Naive thymus-derived CD4-positive, alpha-beta T cell (primary cell): ENCODE measurements around the gene EXOC2. TPM values are rescaled to one million over a fixed set of nuclear protein-coding genes. Genes with fewer than 3 reads are reported as not detected.
A peak's percentile ranks its signal among the peaks of the same experiment; 100 is the strongest.

Experiments used
- ATAC-seq: fragments of 150-1000 bp; cut with Tn5 transposase; 2 replicates; pipeline ENCODE4 v1.10.0; 2021; ENCODE audit warnings: mild to moderate bottlenecking, moderate library complexity
- CTCF ChIA-PET: fragments of 350-600 bp; sonication (Branson Sonifier 250); formaldehyde crosslinking; loops from one replicate; lab custom pipeline; 2021; ENCODE audit warnings: antibody characterized with exemption; lab: Charles Lee
- POLR2A ChIA-PET: fragments of 350-600 bp; sonication (Branson Sonifier 250); formaldehyde crosslinking; loops from one replicate; lab custom pipeline; 2021; ENCODE audit warnings: antibody characterized with exemption, inconsistent platforms; lab: Charles Lee
- DNase-seq, 9 donors: peaks; one replicate each; pipeline versions ENCODE4 v3.0.0 to v3.0.0-alpha.2; 2020 to 2022; ENCODE audit warnings: mixed read lengths in 1 of 9
- H3K27ac ChIP-seq: one replicate; pipeline ENCODE4 v1.7.0; 2013; ENCODE audit warnings: mild to moderate bottlenecking, low read depth, low read length, moderate library complexity
- H3K27me3 ChIP-seq, 2 donors: one replicate each; pipeline ENCODE4 v1.7.0; 2013; ENCODE audit warnings: low read length in 2 of 2, mild to moderate bottlenecking in 2 of 2, moderate library complexity in 2 of 2; ENCODE audit not compliant: control insufficient read depth in 2 of 2, insufficient read depth in 2 of 2
- H3K36me3 ChIP-seq, 3 experiments: 1 replicate in 2 of 3; 2 replicates in 1 of 3; pipeline ENCODE4 v1.7.0; 2013; ENCODE audit warnings: low read length in 3 of 3, mild to moderate bottlenecking in 3 of 3, moderate library complexity in 1 of 3; ENCODE audit not compliant: insufficient read depth in 3 of 3, control insufficient read depth in 2 of 3
- H3K4me1 ChIP-seq, 2 donors: one replicate each; pipeline ENCODE4 v1.7.0; 2013; ENCODE audit warnings: low read length in 2 of 2, mild to moderate bottlenecking in 2 of 2, moderate library complexity in 1 of 2; ENCODE audit not compliant: control insufficient read depth in 2 of 2, insufficient read depth in 2 of 2
- H3K4me3 ChIP-seq: 2 replicates; pipeline ENCODE4 v1.7.0; 2013; ENCODE audit warnings: mild to moderate bottlenecking, low read length
- H3K9me3 ChIP-seq, 3 experiments: 1 replicate in 2 of 3; 2 replicates in 1 of 3; pipeline ENCODE4 v1.7.0; 2013; ENCODE audit warnings: low read length in 3 of 3; ENCODE audit not compliant: control insufficient read depth in 2 of 3
- H3K27ac Mint-ChIP-seq, 9 donors: one replicate each; pipeline ENCODE4 v1.8.0; 2020 to 2022; ENCODE audit warnings: mixed read lengths in 9 of 9, mild to moderate bottlenecking in 8 of 9, moderate library complexity in 5 of 9, inconsistent platforms in 2 of 9
- H3K27me3 Mint-ChIP-seq, 5 donors: one replicate each; pipeline ENCODE4 v1.8.0; 2021 to 2022; ENCODE audit warnings: mixed read lengths in 5 of 5, mild to moderate bottlenecking in 1 of 5
- H3K36me3 Mint-ChIP-seq, 5 donors: one replicate each; pipeline ENCODE4 v1.8.0; 2020 to 2022; ENCODE audit warnings: mixed read lengths in 5 of 5, mild to moderate bottlenecking in 3 of 5, inconsistent platforms in 1 of 5
- H3K4me1 Mint-ChIP-seq, 7 donors: one replicate each; pipeline ENCODE4 v1.8.0; 2020 to 2022; ENCODE audit warnings: mixed read lengths in 7 of 7, mild to moderate bottlenecking in 3 of 7, inconsistent platforms in 1 of 7
- H3K4me3 Mint-ChIP-seq, 10 donors: one replicate each; pipeline ENCODE4 v1.8.0; 2020 to 2022; ENCODE audit warnings: mild to moderate bottlenecking in 10 of 10, mixed read lengths in 10 of 10, moderate library complexity in 6 of 10, inconsistent platforms in 2 of 10
- H3K9me3 Mint-ChIP-seq, 11 donors: one replicate each; pipeline ENCODE4 v1.8.0; 2020 to 2022; ENCODE audit warnings: mixed read lengths in 11 of 11, mild to moderate bottlenecking in 4 of 11, inconsistent platforms in 1 of 11, moderate library complexity in 1 of 11
- intact Hi-C, 2 donors: fragments of 100-400 bp; cut with micrococcal nuclease; formaldehyde crosslinking; loops; one replicate each; pipeline ENCODE4 v1.15.1; 2023
- polyA plus RNA-seq, 2 donors: library from polyadenylated mRNA; unstranded; fragments of 300-500 nt; fragmentation: Illumina TruSeq; gene quantifications; one replicate each; pipeline ENCODE4 v1.2.3, GENCODE V29; 2021
- total RNA-seq, 6 experiments: library from RNA in 5 of 6; stranded (reverse) in 5 of 6; gene quantifications; 1 replicate in 5 of 6; 2 replicates in 1 of 6; pipeline ENCODE4 v1.2.3 and lab custom pipeline; 2021 to 2026

EXOC2 gene
- total and polyA plus RNA-seq, 7 experiments from 2014 or later: 26.7 to 45.4 (median 38.8) TPM

GRCh38 chr6:686497-686896, 6.4 kb downstream of the EXOC2 start:
- ATAC-seq (no peak), DNase-seq (no peak)
- CTCF ChIA-PET: no interaction called here
- Histone ChIP-seq H3K27ac (no peak overlapping the region), H3K9me3 (no peaks in the 10 kb centered on the region), H3K36me3 (peaks cover 0 to 10% (median 0%) of the 10 kb centered on the region in 3 experiments), H3K4me3 (no peak overlapping the region), H3K27me3 (no peaks in the 10 kb centered on the region), H3K4me1 (peaks cover 29 to 35% of the 10 kb centered on the region in 2 donors)
- Mint-ChIP-seq H3K36me3 (peaks cover 8 to 29% (median 12%) of the 10 kb centered on the region in 5 donors), H3K9me3 (no peaks in the 10 kb centered on the region), H3K27ac (no peak overlapping the region), H3K4me1 (peaks cover 38 to 63% (median 46%) of the 10 kb centered on the region in 7 donors), H3K4me3 (no peak overlapping the region), H3K27me3 (no peaks in the 10 kb centered on the region)
- intact Hi-C loops: loop anchor here in 1 of 2 donors (10.0 kb wide), 1 partner anchor 72 kb away; no protein-coding TSS in a partner anchor
- POLR2A ChIA-PET: no interaction called here

- Histone ChIP-seq H3K36me3 (peaks cover 0 to 10% (median 0%) of the 10 kb centered on the region in 3 experiments), H3K4me3 (no peak overlapping the region), H3K9me3 (no peaks in the 10 kb centered on the region), H3K4me1 (peaks cover 20 to 27% of the 10 kb centered on the region in 2 donors), H3K27ac (no peak overlapping the region), H3K27me3 (no peaks in the 10 kb centered on the region)
- ATAC-seq (no peak), DNase-seq (no peak)
- Mint-ChIP-seq H3K27ac (peak overlapping the region in 7 of 9 donors; percentile 10 to 87 (median 37)), H3K27me3 (no peaks in the 10 kb centered on the region), H3K4me1 (peaks cover 41 to 61% (median 46%) of the 10 kb centered on the region in 7 donors), H3K36me3 (peaks cover 8 to 35% (median 12%) of the 10 kb centered on the region in 5 donors), H3K9me3 (no peaks in the 10 kb centered on the region), H3K4me3 (peak overlapping the region; percentile 22 to 82 (median 58))
- ChIA-PET CTCF (interaction anchor here (1.6 kb wide), 1 partner anchor 10 kb away, joined by 3 read pairs; no protein-coding TSS in a partner anchor), POLR2A (interaction anchor here (1.1 kb wide), 1 partner anchor 11 kb away, joined by 3 read pairs; no protein-coding TSS in a partner anchor)
- intact Hi-C loops: loop anchor here in 1 of 2 donors (1.0 to 10.0 kb wide), 2 partner anchors 7 to 70 kb away; no protein-coding TSS in a partner anchor
These were observed 7.9 kb downstream of the EXOC2 start for GRCh38 chr6:684831-685636.

- H3K4me1 ChIP-seq: peaks cover 20 to 27% of the 10 kb centered on the region in 2 donors
- H3K9me3 ChIP-seq: no peaks in the 10 kb centered on the region
- H3K9me3 Mint-ChIP-seq: no peaks in the 10 kb centered on the region
- no peak for DNase-seq
- peaks cover 42 to 59% (median 50%) of the 10 kb centered on the region in 7 donors for H3K4me1 Mint-ChIP-seq
- H3K27ac Mint-ChIP-seq: peak overlapping the region in 2 of 9 donors; percentile 79 to 80
- ChIA-PET POLR2A (interaction anchor here (1.1 to 1.3 kb wide), 2 partner anchors 9 to 12 kb away, joined by 3 to 5 read pairs; partner anchors contain the start of gene EXOC2), CTCF (interaction anchor here (1.6 kb wide), 1 partner anchor 9 kb away, joined by 3 read pairs; no protein-coding TSS in a partner anchor)
- no peak overlapping the region for H3K4me3 ChIP-seq
- H3K4me3 Mint-ChIP-seq: peak overlapping the region; percentile 14 to 82 (median 62)
- H3K27me3 Mint-ChIP-seq: no peaks in the 10 kb centered on the region
- no peaks in the 10 kb centered on the region for H3K27me3 ChIP-seq
- no peak overlapping the region for H3K27ac ChIP-seq
- H3K36me3 ChIP-seq: peaks cover 0 to 10% (median 0%) of the 10 kb centered on the region in 3 experiments
- peaks cover 6 to 30% (median 10%) of the 10 kb centered on the region in 5 donors for H3K36me3 Mint-ChIP-seq
- ATAC-seq: no peak
- intact Hi-C loops: loop anchor here in 1 of 2 donors (1.0 to 10.0 kb wide), 2 partner anchors 8 to 69 kb away; no protein-coding TSS in a partner anchor
These were observed 9.0 kb downstream of the EXOC2 start for GRCh38 chr6:683742-684440.

GRCh38 chr6:680666-681340, 12.1 kb downstream of the EXOC2 start:
- Mint-ChIP-seq H3K4me3 (peak overlapping the region in 2 of 10 donors; percentile 3 to 11), H3K4me1 (peaks cover 48 to 67% (median 56%) of the 10 kb centered on the region in 7 donors), H3K27ac (no peak overlapping the region), H3K36me3 (peaks cover 8 to 39% (median 18%) of the 10 kb centered on the region in 5 donors), H3K9me3 (no peaks in the 10 kb centered on the region), H3K27me3 (no peaks in the 10 kb centered on the region)
- intact Hi-C loops: loop anchor here in 1 of 2 donors (10.0 kb wide), 1 partner anchor 66 kb away; no protein-coding TSS in a partner anchor
- Histone ChIP-seq H3K27ac (no peak overlapping the region), H3K27me3 (no peaks in the 10 kb centered on the region), H3K4me3 (no peak overlapping the region), H3K36me3 (no peaks in the 10 kb centered on the region), H3K9me3 (no peaks in the 10 kb centered on the region), H3K4me1 (peaks cover 20 to 27% of the 10 kb centered on the region in 2 donors)
- no peak for ATAC-seq
- ChIA-PET POLR2A (no interaction called here), CTCF (no interaction called here)
- DNase-seq: no peak

- Histone ChIP-seq H3K27ac (no peak overlapping the region), H3K4me3 (no peak overlapping the region), H3K27me3 (no peaks in the 10 kb centered on the region), H3K4me1 (peaks cover 15 to 21% of the 10 kb centered on the region in 2 donors), H3K9me3 (no peaks in the 10 kb centered on the region), H3K36me3 (no peaks in the 10 kb centered on the region)
- H3K27ac Mint-ChIP-seq: no peak overlapping the region
- no peaks in the 10 kb centered on the region for H3K27me3 Mint-ChIP-seq
- intact Hi-C loops: loop anchor here in 1 of 2 donors (10.0 kb wide), 1 partner anchor 65 kb away; no protein-coding TSS in a partner anchor
- POLR2A ChIA-PET: no interaction called here
- H3K36me3 Mint-ChIP-seq: peaks cover 5 to 35% (median 15%) of the 10 kb centered on the region in 5 donors
- H3K4me1 Mint-ChIP-seq: peaks cover 44 to 62% (median 52%) of the 10 kb centered on the region in 7 donors
- CTCF ChIA-PET: no interaction called here
- H3K4me3 Mint-ChIP-seq: peak overlapping the region in 1 of 10 donors; percentile 3
- ATAC-seq (no peak), DNase-seq (no peak)
- H3K9me3 Mint-ChIP-seq: no peaks in the 10 kb centered on the region
These were observed 12.7 kb downstream of the EXOC2 start for GRCh38 chr6:680251-680650.

- Mint-ChIP-seq H3K4me1 (peaks cover 46 to 68% (median 54%) of the 10 kb centered on the region in 7 donors), H3K27ac (no peak overlapping the region), H3K36me3 (peaks cover 5 to 32% (median 16%) of the 10 kb centered on the region in 5 donors), H3K27me3 (no peaks in the 10 kb centered on the region), H3K4me3 (no peak overlapping the region), H3K9me3 (no peaks in the 10 kb centered on the region)
- DNase-seq (no peak), ATAC-seq (no peak)
- ChIA-PET CTCF (no interaction called here), POLR2A (no interaction called here)
- H3K9me3 ChIP-seq: no peaks in the 10 kb centered on the region
- H3K4me1 ChIP-seq: peaks cover 5 to 15% of the 10 kb centered on the region in 2 donors
- H3K27ac ChIP-seq: no peak overlapping the region
- intact Hi-C loops: no loop called here
- H3K27me3 ChIP-seq: no peaks in the 10 kb centered on the region
- H3K4me3 ChIP-seq: no peak overlapping the region
- H3K36me3 ChIP-seq: no peaks in the 10 kb centered on the region
These were observed 13.7 kb downstream of the EXOC2 start for GRCh38 chr6:679282-679681.
